K562 (cell line): Measurements from ENCODE around the gene CFAP52. TPM values are rescaled to one million over a fixed set of nuclear protein-coding genes. Genes with fewer than 3 reads are reported as not detected.
"Not testable (repeated sequence)": the region's sequence is repeated elsewhere in the genome, so short reads cannot be mapped to it uniquely, and the experiment has no call there.

Experiments
- ATAC-seq: fragments of 200-7000 bp; cut with Tn5 transposase; 3 replicates; pipeline ENCODE4 v1.9.1; 2020; ENCODE audit warnings: moderate library complexity
- BruUV-seq: library from RNA; stranded (reverse); fragments of 400-500 nt; replicated peaks from 2 replicates; lab custom pipeline; 2021; lab: Mats Ljungman, UMichigan
- CTCF ChIA-PET: fragments of 300-600 bp; formaldehyde crosslinking; extraction: SDS; loops from one replicate; lab custom pipeline; 2021; ENCODE audit warnings: low intra/inter-chr PET ratio; lab: Yijun Ruan, JAX
- POLR2A ChIA-PET: fragments of 300-600, 350-650 bp; sonication (Branson Sonifier 250); formaldehyde crosslinking; extraction: SDS; loops from one replicate; lab custom pipeline; 2021; ENCODE audit warnings: antibody characterized with exemption, inconsistent platforms; lab: Yijun Ruan, JAX
- DNase-seq, 4 experiments: peaks; one replicate each; pipeline versions ENCODE4 v3.0.0 to v3.0.0-alpha.2; 2011 to 2018; ENCODE audit warnings: low spot score in 3 of 4, mixed read lengths in 3 of 4; ENCODE audit errors: extremely low read depth in 1 of 4
- FAIRE-seq: peaks from 2 replicates; lab custom pipeline; 2011; peaks lifted over from hg19 to GRCh38; lab: Jason Lieb, UNC
- H2AFZ ChIP-seq: 2 replicates; pipeline ENCODE4 v1.6.0; 2011; ENCODE audit warnings: low read depth, low read length, control low read depth, inconsistent platforms
- H3K27ac ChIP-seq: fragments of 200-600 bp; 3 replicates; pipeline ENCODE4 v1.8.0; 2011; ENCODE audit warnings: low read depth, mild to moderate bottlenecking, control low read depth, inconsistent platforms, low read length, moderate library complexity, mixed read lengths; ENCODE audit errors: extremely low read depth
- H3K27me3 ChIP-seq, 2 experiments: fragments of 300-600 bp in 1 of 2; 2 replicates in 1 of 2; 3 replicates in 1 of 2; pipeline versions ENCODE4 v1.6.0 to v1.8.0; 2011; ENCODE audit warnings: inconsistent platforms in 2 of 2, low read length in 2 of 2, mild to moderate bottlenecking in 1 of 2, mixed read lengths in 1 of 2, moderate library complexity in 1 of 2; ENCODE audit not compliant: control insufficient read depth in 2 of 2, insufficient read depth in 2 of 2
- H3K36me3 ChIP-seq: fragments of 300-600 bp; 3 replicates; pipeline ENCODE4 v1.8.0; 2011; ENCODE audit warnings: mild to moderate bottlenecking, low read length, inconsistent platforms; ENCODE audit not compliant: control insufficient read depth, insufficient read depth
- H3K4me1 ChIP-seq, 2 experiments: fragments of 200-600 bp in 1 of 2; replicated peaks in 1 of 2; 2 replicates in 1 of 2; 3 replicates in 1 of 2; pipeline versions ENCODE4 v1.5.1 to v1.8.0; 2011; ENCODE audit warnings: inconsistent platforms in 2 of 2, low read length in 2 of 2, mild to moderate bottlenecking in 1 of 2, mixed read lengths in 1 of 2, moderate library complexity in 1 of 2; ENCODE audit not compliant: control insufficient read depth in 2 of 2, insufficient read depth in 2 of 2
- H3K4me2 ChIP-seq: 2 replicates; pipeline ENCODE4 v1.6.1; 2011; ENCODE audit warnings: low read length, control low read depth, inconsistent platforms, mixed read lengths; ENCODE audit not compliant: insufficient read depth
- H3K4me3 ChIP-seq: fragments of 200-600 bp; sonication (generic), shearing (Covaris generic); 2 replicates; pipeline ENCODE4 v1.5.1; 2016; ENCODE audit warnings: control low read depth, inconsistent platforms
- H3K79me2 ChIP-seq: fragments of 200-600 bp; 3 replicates; pipeline ENCODE4 v1.8.0; 2011; ENCODE audit warnings: low read length, inconsistent platforms; ENCODE audit not compliant: control insufficient read depth, insufficient read depth
- H3K9ac ChIP-seq, 2 experiments: 2 replicates each; pipeline versions ENCODE4 v1.6.0 to v1.6.1; 2011; ENCODE audit warnings: low read depth in 2 of 2, low read length in 2 of 2, control low read depth in 1 of 2, inconsistent platforms in 1 of 2, mild to moderate bottlenecking in 1 of 2, mixed read lengths in 1 of 2; ENCODE audit not compliant: insufficient read depth in 1 of 2
- H3K9me1 ChIP-seq: one replicate; pipeline ENCODE4 v1.6.0; 2011; ENCODE audit warnings: inconsistent platforms, mild to moderate bottlenecking, low read length, moderate library complexity; ENCODE audit not compliant: control insufficient read depth, insufficient read depth
- H3K9me3 ChIP-seq: replicated peaks from 2 replicates; pipeline ENCODE4 v1.5.1; 2011; ENCODE audit warnings: low read depth, low read length, inconsistent platforms; ENCODE audit not compliant: control insufficient read depth, insufficient read depth
- H4K20me1 ChIP-seq: replicated peaks from 2 replicates; pipeline ENCODE4 v1.6.1; 2011; ENCODE audit warnings: low read length, inconsistent platforms, mixed read lengths; ENCODE audit not compliant: control insufficient read depth, insufficient read depth
- ZNF431 ChIP-seq: sonication (generic); formaldehyde crosslinking; IDR thresholded peaks from 2 replicates; pipeline ENCODE4 v1.8.0; 2022; ENCODE audit warnings: mild to moderate bottlenecking, missing genetic modification reagents
- ZNF57 ChIP-seq: fragments of 450-650 bp; formaldehyde crosslinking; IDR thresholded peaks from 2 replicates; pipeline ENCODE4 v1.4.0; 2020; ENCODE audit warnings: mild to moderate bottlenecking, moderate library complexity
- whole genome bisulfite sequencing: fragments of 100-300 bp; shearing (Covaris generic); methylation state at CpG from one replicate; pipeline ENCODE4 v1.1.6; 2016; ENCODE audit warnings: low coverage, mixed read lengths; ENCODE audit not compliant: insufficient coverage; ENCODE audit errors: missing lambda C conversion rate; 5-methylcytosine and 5-hydroxymethylcytosine counted together
- in situ Hi-C: fragments of 300-500 bp; cut with MboI; formaldehyde crosslinking; loops from 4 replicates; pipeline ENCODE4 v1.15.0; 2018; ENCODE audit warnings: inconsistent platforms, mixed read lengths
- intact Hi-C: fragments of 100-400 bp; cut with micrococcal nuclease; formaldehyde crosslinking; loops from 2 replicates; pipeline ENCODE4 v1.14.2; 2022
- polyA plus RNA-seq, 8 experiments: library from polyadenylated mRNA; depleted of rRNA in 4 of 8; stranded (reverse) in 5 of 8; unstranded in 3 of 8; fragments of >200 nt; fragmentation: Nextera tagmentation in 2 of 8; fragmentation: Illumina TruSeq in 1 of 8; extraction: Ambion mirVana in 2 of 8; extraction: Trizol in 1 of 8; gene quantifications; 2 replicates each; pipeline versions ENCODE4 v1.2.1 to v1.2.3, GENCODE V29; 2011 to 2014; ENCODE audit warnings: inconsistent platforms in 1 of 8, missing spikeins in 1 of 8
- total RNA-seq, 7 experiments: library from RNA; depleted of rRNA in 6 of 7; stranded (reverse); fragments of >200 nt in 6 of 7; fragmentation: Illumina TruSeq in 2 of 7; extraction: Trizol in 2 of 7; gene quantifications; 2 replicates each; pipeline versions ENCODE4 v1.2.1 to v1.2.3, GENCODE V29; 2011 to 2021; ENCODE audit warnings: low replicate concordance in 1 of 7

The CFAP52 gene
- total and polyA plus RNA-seq, 9 of the 15 experiments (the other 6 are each of a cell fraction or from before 2014, with no cell fraction given) = not detected

GRCh38 chr17:9598661-9599060, 22.2 kb downstream of the CFAP52 start:
- WGBS = 0% methylated on average over 3 of the region's 4 CpGs
- no peaks in the 10 kb centered on the region for H3K27me3 ChIP-seq
- H2AFZ ChIP-seq = no peak overlapping the region
- ChIA-PET CTCF (no interaction called here), POLR2A (no interaction called here)
- no peak overlapping the region for H3K9ac ChIP-seq
- H3K79me2 ChIP-seq = no peaks in the 10 kb centered on the region
- H3K4me1 ChIP-seq = no peaks in the 10 kb centered on the region
- ATAC-seq = no peak
- no peaks in the 10 kb centered on the region for H3K36me3 ChIP-seq
- no TSS peak for BruUV-seq
- no peak for DNase-seq
- H4K20me1 ChIP-seq = no peaks in the 10 kb centered on the region
- H3K4me3 ChIP-seq = no peak overlapping the region
- no peak overlapping the region for H3K27ac ChIP-seq
- no peak for TF ChIP-seq ZNF57 (CRISPR knock-in tag)
- no peak for TF ChIP-seq ZNF431 (CRISPR knock-in tag)
- no peaks in the 10 kb centered on the region for H3K9me1 ChIP-seq
- intact Hi-C loops = no loop called here
- FAIRE-seq = no peak
- no peaks in the 10 kb centered on the region for H3K9me3 ChIP-seq
- in situ Hi-C loops = no loop called here
- H3K4me2 ChIP-seq = no peak overlapping the region

GRCh38 chr17:9604583-9604982, 28.1 kb downstream of the CFAP52 start:
- H3K9ac ChIP-seq, ATAC-seq, BruUV-seq, H3K27ac ChIP-seq, H3K4me2 ChIP-seq, H3K36me3 ChIP-seq, POLR2A ChIA-PET, FAIRE-seq, H3K4me3 ChIP-seq, H2AFZ ChIP-seq, H4K20me1 ChIP-seq, H3K9me1 ChIP-seq, H3K4me1 ChIP-seq, H3K27me3 ChIP-seq, DNase-seq, H3K9me3 ChIP-seq, in situ Hi-C loops, intact Hi-C loops, H3K79me2 ChIP-seq, CTCF ChIA-PET: not testable (repeated sequence)
- WGBS = 0% methylated on average over 5 of the region's 5 CpGs
